HL-60 (cell line): ENCODE results near the gene SLC12A5.
"Not testable (repeated sequence)": the region's sequence is repeated elsewhere in the genome, so short reads cannot be mapped to it uniquely, and the experiment has no call there.

Experiments used
- DNase-seq, 2 experiments: peaks; one replicate each; pipeline ENCODE4 v3.0.0-alpha.2; 2010 to 2020; ENCODE audit warnings: low read depth in 1 of 2, low spot score in 1 of 2
- H3K27ac ChIP-seq: fragments of 250-450 bp; sonication (Bioruptor Pico); replicated peaks from 2 replicates; pipeline ENCODE4 v1.5.1; 2020; ENCODE audit warnings: mild to moderate bottlenecking, moderate library complexity
- H3K27me3 ChIP-seq: fragments of 250-450 bp; sonication (Bioruptor Pico); 2 replicates; pipeline ENCODE4 v1.5.1; 2021; ENCODE audit warnings: mild to moderate bottlenecking, moderate library complexity; ENCODE audit not compliant: insufficient read depth, poor library complexity, severe bottlenecking
- H3K4me3 ChIP-seq: replicated peaks from 2 replicates; pipeline ENCODE4 v1.5.1; 2011; ENCODE audit warnings: mild to moderate bottlenecking, control low read depth, low read length; ENCODE audit not compliant: insufficient read depth
- CTCF ChIP-seq: IDR thresholded peaks from one replicate; pipeline ENCODE4 v1.5.1; 2011; ENCODE audit warnings: low read length, control low read depth, inconsistent platforms; ENCODE audit not compliant: insufficient read depth
- GABPA ChIP-seq: IDR thresholded peaks from 2 replicates; pipeline ENCODE4 v1.6.1; 2012; ENCODE audit warnings: low read depth
- POLR2AphosphoS5 ChIP-seq: IDR thresholded peaks from 2 replicates; pipeline ENCODE4 v1.6.1; 2012; ENCODE audit warnings: low read depth
- REST ChIP-seq: IDR thresholded peaks from 2 replicates; pipeline ENCODE4 v1.6.1; 2012; ENCODE audit warnings: low read depth; ENCODE audit not compliant: insufficient replicate concordance
- SPI1 ChIP-seq: IDR thresholded peaks from 2 replicates; pipeline ENCODE4 v1.6.1; 2012; ENCODE audit warnings: low read depth, mild to moderate bottlenecking, borderline replicate concordance

Gene SLC12A5

GRCh38 chr20:46087161-46087560 lies 58.1 kb downstream of the SLC12A5 start:
- DNase-seq = no peak
- no peak overlapping the region for H3K4me3 ChIP-seq
- no peaks in the 10 kb centered on the region for H3K27me3 ChIP-seq
- no peak overlapping the region for H3K27ac ChIP-seq
- TF ChIP-seq POLR2AphosphoS5 (no peak), CTCF (peak; percentile 1), SPI1 (no peak)

- no peak for DNase-seq
- no peak for TF ChIP-seq GABPA
- no peak for TF ChIP-seq SPI1
- Histone ChIP-seq H3K27ac (peak overlapping the region; percentile 70), H3K4me3 (peak overlapping the region; percentile 85), H3K27me3 (no peaks in the 10 kb centered on the region)
Measured at GRCh38 chr20:46088409-46089166, 59.6 kb downstream of the SLC12A5 start.

GRCh38 chr20:46089167-46089416 lies 60.1 kb downstream of the SLC12A5 start:
- DNase-seq = peak in 1 of 2 experiments; percentile 61
- Histone ChIP-seq H3K27me3 (no peaks in the 10 kb centered on the region), H3K4me3 (peak overlapping the region; percentile 85), H3K27ac (peak overlapping the region; percentile 70)
- TF ChIP-seq SPI1 (no peak), POLR2AphosphoS5 (no peak), GABPA (no peak), REST (no peak), CTCF (no peak)

GRCh38 chr20:46089417-46090388 lies 60.7 kb downstream of the SLC12A5 start, which contains the start of gene NCOA5:
NCOA5 (minus strand) TSS chr20:46089962; CDS start chr20:46079424, 10,538 bp downstream.
- peak; percentile 76 for TF ChIP-seq REST
- no peak for TF ChIP-seq GABPA
- peak; percentile 95 for TF ChIP-seq POLR2AphosphoS5
- TF ChIP-seq CTCF = no peak
- TF ChIP-seq SPI1 = no peak
- Histone ChIP-seq H3K27ac (peak within 1 kb of the TSS; percentile 70), H3K4me3 (peak within 1 kb of the TSS; percentile 85)

GRCh38 chr20:46091622-46092535 lies 62.9 kb downstream of the SLC12A5 start:
- H3K27me3 ChIP-seq, H3K27ac ChIP-seq, H3K4me3 ChIP-seq, DNase-seq: not testable (repeated sequence)

More at GRCh38 chr20:46089417-46090388, 60.7 kb downstream of the SLC12A5 start, which contains the start of gene NCOA5:
- peak; percentile 95 to 96 for DNase-seq
- no peaks in the 10 kb centered on the region for H3K27me3 ChIP-seq
